HepG2 (cell line): ENCODE data around the gene TRAIP. TPM values are rescaled to one million over a fixed set of nuclear protein-coding genes. Genes with fewer than 3 reads are reported as not detected.

Experiments used
- CBX5 ChIP-seq: sonication (generic); formaldehyde crosslinking; IDR thresholded peaks from 2 replicates; pipeline ENCODE4 v1.4.0; 2020; ENCODE audit warnings: missing genetic modification reagents, borderline replicate concordance
- CENPT ChIP-seq: sonication (generic); formaldehyde crosslinking; IDR thresholded peaks from 2 replicates; pipeline ENCODE4 v1.8.0; 2022; ENCODE audit warnings: low read depth, mild to moderate bottlenecking, moderate library complexity, missing genetic modification reagents
- DRAP1 ChIP-seq: IDR thresholded peaks from 2 replicates; pipeline ENCODE4 v1.6.1; 2016; ENCODE audit warnings: missing genetic modification reagents, missing compliant biosample characterization
- FOXO1 ChIP-seq: sonication (generic); formaldehyde crosslinking; IDR thresholded peaks from 2 replicates; pipeline ENCODE4 v1.4.0; 2020; ENCODE audit warnings: missing genetic modification reagents
- GLI4 ChIP-seq: sonication (generic); formaldehyde crosslinking; IDR thresholded peaks from 2 replicates; pipeline ENCODE4 v1.5.1; 2020; ENCODE audit warnings: missing genetic modification reagents, mild to moderate bottlenecking, moderate library complexity, borderline replicate concordance
- KDM1A ChIP-seq: IDR thresholded peaks from 2 replicates; pipeline ENCODE4 v1.6.1; 2016; ENCODE audit warnings: missing compliant biosample characterization
- KDM2A ChIP-seq: sonication (generic); formaldehyde crosslinking; IDR thresholded peaks from 2 replicates; pipeline ENCODE4 v1.4.0; 2020; ENCODE audit warnings: low read depth, missing genetic modification reagents, borderline replicate concordance
- KDM6A ChIP-seq: IDR thresholded peaks from 2 replicates; pipeline ENCODE4 v1.6.1; 2016; ENCODE audit warnings: low read depth
- PHF8 ChIP-seq: sonication (generic); formaldehyde crosslinking; IDR thresholded peaks from 2 replicates; pipeline ENCODE4 v1.5.0; 2020; ENCODE audit warnings: missing genetic modification reagents
- RARA ChIP-seq: IDR thresholded peaks from 2 replicates; pipeline ENCODE4 v1.6.1; 2016; ENCODE audit warnings: missing genetic modification reagents, missing compliant biosample characterization
- RXRB ChIP-seq: IDR thresholded peaks from 2 replicates; pipeline ENCODE4 v1.6.1; 2016; ENCODE audit warnings: borderline replicate concordance, missing genetic modification reagents, missing compliant biosample characterization
- SALL1 ChIP-seq: sonication (generic); formaldehyde crosslinking; IDR thresholded peaks from 2 replicates; pipeline ENCODE4 v1.8.0; 2022; ENCODE audit warnings: mild to moderate bottlenecking, missing genetic modification reagents
- THRA ChIP-seq: sonication (generic); formaldehyde crosslinking; IDR thresholded peaks from 2 replicates; pipeline ENCODE4 v1.4.0; 2020; ENCODE audit warnings: missing genetic modification reagents, borderline replicate concordance
- ZKSCAN8 ChIP-seq: IDR thresholded peaks from 2 replicates; pipeline ENCODE4 v1.6.1; 2016; ENCODE audit warnings: borderline replicate concordance, missing genetic modification reagents, missing compliant biosample characterization
- ZMYM4 ChIP-seq: sonication (generic); formaldehyde crosslinking; IDR thresholded peaks from 2 replicates; pipeline ENCODE4 v1.8.1; 2023; ENCODE audit warnings: mild to moderate bottlenecking, missing genetic modification reagents
- ZNF264 ChIP-seq: sonication (generic); formaldehyde crosslinking; IDR thresholded peaks from 2 replicates; pipeline ENCODE4 v1.4.0; 2020; ENCODE audit warnings: missing genetic modification reagents
- ZNF292 ChIP-seq: sonication (generic); formaldehyde crosslinking; IDR thresholded peaks from 2 replicates; pipeline ENCODE4 v1.8.1; 2022; ENCODE audit warnings: mild to moderate bottlenecking, low read depth, missing genetic modification reagents, borderline replicate concordance
- ZNF747 ChIP-seq: sonication (generic); formaldehyde crosslinking; IDR thresholded peaks from 2 replicates; pipeline ENCODE4 v1.8.1; 2023; ENCODE audit warnings: missing genetic modification reagents, mild to moderate bottlenecking, borderline replicate concordance
- polyA plus RNA-seq, 8 experiments: library from polyadenylated mRNA; depleted of rRNA in 3 of 8; stranded (reverse) in 7 of 8; unstranded in 1 of 8; fragments of >200 nt; fragmentation: Illumina TruSeq in 4 of 8; extraction: Trizol in 4 of 8; gene quantifications; 2 replicates each; pipeline versions ENCODE4 v1.2.1 to v1.2.3, GENCODE V29; 2011 to 2016; ENCODE audit warnings: low read depth in 4 of 8, missing spikeins in 1 of 8, mixed read lengths in 1 of 8; ENCODE audit not compliant: insufficient read depth in 1 of 8
- total RNA-seq, 5 experiments: library from RNA; depleted of rRNA; stranded (reverse); fragments of >200 nt; fragmentation: Illumina TruSeq; extraction: Trizol; gene quantifications; 2 replicates each; pipeline ENCODE4 v1.2.3, GENCODE V29; 2016; ENCODE audit warnings: low read depth in 1 of 5
- TF ChIP-seq, protein P1 (sequence below): sonication (generic); formaldehyde crosslinking; IDR thresholded peaks from 2 replicates; pipeline ENCODE4 v1.4.0; 2020; ENCODE audit warnings: missing genetic modification reagents
- TF ChIP-seq, protein P2 (sequence below): sonication (generic); formaldehyde crosslinking; IDR thresholded peaks from 2 replicates; pipeline ENCODE4 v1.4.0; 2020; ENCODE audit warnings: missing genetic modification reagents, borderline replicate concordance

Gene TRAIP
- total and polyA plus RNA-seq, 2 of the 13 experiments (the other 11 are each of a cell fraction or from before 2014, with no cell fraction given), result 13.9 to 23.9 TPM

GRCh38 chr3:49873623-49874022 is 17.3 kb upstream of the TRAIP start (continued):
- TF ChIP-seq, protein P1, sequence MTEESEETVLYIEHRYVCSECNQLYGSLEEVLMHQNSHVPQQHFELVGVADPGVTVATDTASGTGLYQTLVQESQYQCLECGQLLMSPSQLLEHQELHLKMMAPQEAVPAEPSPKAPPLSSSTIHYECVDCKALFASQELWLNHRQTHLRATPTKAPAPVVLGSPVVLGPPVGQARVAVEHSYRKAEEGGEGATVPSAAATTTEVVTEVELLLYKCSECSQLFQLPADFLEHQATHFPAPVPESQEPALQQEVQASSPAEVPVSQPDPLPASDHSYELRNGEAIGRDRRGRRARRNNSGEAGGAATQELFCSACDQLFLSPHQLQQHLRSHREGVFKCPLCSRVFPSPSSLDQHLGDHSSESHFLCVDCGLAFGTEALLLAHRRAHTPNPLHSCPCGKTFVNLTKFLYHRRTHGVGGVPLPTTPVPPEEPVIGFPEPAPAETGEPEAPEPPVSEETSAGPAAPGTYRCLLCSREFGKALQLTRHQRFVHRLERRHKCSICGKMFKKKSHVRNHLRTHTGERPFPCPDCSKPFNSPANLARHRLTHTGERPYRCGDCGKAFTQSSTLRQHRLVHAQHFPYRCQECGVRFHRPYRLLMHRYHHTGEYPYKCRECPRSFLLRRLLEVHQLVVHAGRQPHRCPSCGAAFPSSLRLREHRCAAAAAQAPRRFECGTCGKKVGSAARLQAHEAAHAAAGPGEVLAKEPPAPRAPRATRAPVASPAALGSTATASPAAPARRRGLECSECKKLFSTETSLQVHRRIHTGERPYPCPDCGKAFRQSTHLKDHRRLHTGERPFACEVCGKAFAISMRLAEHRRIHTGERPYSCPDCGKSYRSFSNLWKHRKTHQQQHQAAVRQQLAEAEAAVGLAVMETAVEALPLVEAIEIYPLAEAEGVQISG (CRISPR knock-in tag), result peak; percentile 27; the same call in 1 of the 2 replicates
- TF ChIP-seq RXRB (peak; percentile 42; the same call in 1 of the 2 replicates), THRA (CRISPR knock-in tag) (peak; percentile 62), PHF8 (CRISPR knock-in tag) (peak; percentile 64), FOXO1 (CRISPR knock-in tag) (0 out of 2 replicates have a peak, but pooled peaks have one; percentile 25), KDM6A (CRISPR knock-in tag) (0 out of 2 replicates have a peak, but pooled peaks have one; percentile 36), RARA (CRISPR knock-in tag) (0 out of 2 replicates have a peak, but pooled peaks have one; percentile 18), ZMYM4 (CRISPR knock-in tag) (0 out of 2 replicates have a peak, but pooled peaks have one; percentile 26), KDM2A (no peak; the same call in 1 of the 2 replicates), DRAP1 (CRISPR knock-in tag) (peak; percentile 34; the same call in 1 of the 2 replicates), GLI4 (no peak), ZKSCAN8 (0 out of 2 replicates have a peak, but pooled peaks have one; percentile 39), ZNF747 (CRISPR knock-in tag) (no peak), CENPT (CRISPR knock-in tag) (peak; percentile 71; the same call in 1 of the 2 replicates), ZNF292 (CRISPR knock-in tag) (peak; percentile 94; the same call in 1 of the 2 replicates), KDM1A (peak; percentile 33; the same call in 1 of the 2 replicates), CBX5 (0 out of 2 replicates have a peak, but pooled peaks have one; percentile 21), ZNF264 (CRISPR knock-in tag) (0 out of 2 replicates have a peak, but pooled peaks have one; percentile 48), SALL1 (peak; percentile 86)
- TF ChIP-seq, protein P2, sequence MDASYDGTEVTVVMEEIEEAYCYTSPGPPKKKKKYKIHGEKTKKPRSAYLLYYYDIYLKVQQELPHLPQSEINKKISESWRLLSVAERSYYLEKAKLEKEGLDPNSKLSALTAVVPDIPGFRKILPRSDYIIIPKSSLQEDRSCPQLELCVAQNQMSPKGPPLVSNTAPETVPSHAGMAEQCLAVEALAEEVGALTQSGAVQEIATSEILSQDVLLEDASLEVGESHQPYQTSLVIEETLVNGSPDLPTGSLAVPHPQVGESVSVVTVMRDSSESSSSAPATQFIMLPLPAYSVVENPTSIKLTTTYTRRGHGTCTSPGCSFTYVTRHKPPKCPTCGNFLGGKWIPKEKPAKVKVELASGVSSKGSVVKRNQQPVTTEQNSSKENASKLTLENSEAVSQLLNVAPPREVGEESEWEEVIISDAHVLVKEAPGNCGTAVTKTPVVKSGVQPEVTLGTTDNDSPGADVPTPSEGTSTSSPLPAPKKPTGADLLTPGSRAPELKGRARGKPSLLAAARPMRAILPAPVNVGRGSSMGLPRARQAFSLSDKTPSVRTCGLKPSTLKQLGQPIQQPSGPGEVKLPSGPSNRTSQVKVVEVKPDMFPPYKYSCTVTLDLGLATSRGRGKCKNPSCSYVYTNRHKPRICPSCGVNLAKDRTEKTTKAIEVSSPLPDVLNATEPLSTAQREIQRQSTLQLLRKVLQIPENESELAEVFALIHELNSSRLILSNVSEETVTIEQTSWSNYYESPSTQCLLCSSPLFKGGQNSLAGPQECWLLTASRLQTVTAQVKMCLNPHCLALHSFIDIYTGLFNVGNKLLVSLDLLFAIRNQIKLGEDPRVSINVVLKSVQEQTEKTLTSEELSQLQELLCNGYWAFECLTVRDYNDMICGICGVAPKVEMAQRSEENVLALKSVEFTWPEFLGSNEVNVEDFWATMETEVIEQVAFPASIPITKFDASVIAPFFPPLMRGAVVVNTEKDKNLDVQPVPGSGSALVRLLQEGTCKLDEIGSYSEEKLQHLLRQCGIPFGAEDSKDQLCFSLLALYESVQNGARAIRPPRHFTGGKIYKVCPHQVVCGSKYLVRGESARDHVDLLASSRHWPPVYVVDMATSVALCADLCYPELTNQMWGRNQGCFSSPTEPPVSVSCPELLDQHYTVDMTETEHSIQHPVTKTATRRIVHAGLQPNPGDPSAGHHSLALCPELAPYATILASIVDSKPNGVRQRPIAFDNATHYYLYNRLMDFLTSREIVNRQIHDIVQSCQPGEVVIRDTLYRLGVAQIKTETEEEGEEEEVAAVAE, result 0 out of 2 replicates have a peak, but pooled peaks have one; percentile 27
